ENCODE measurements around the gene NEU1. TPM values are rescaled to one million over a fixed set of nuclear protein-coding genes. Genes with fewer than 3 reads are reported as not detected.
"Not testable (repeated sequence)": the region's sequence is repeated elsewhere in the genome, so short reads cannot be mapped to it uniquely, and the experiment has no call there.

Gene NEU1
- polyA plus RNA-seq, 1 donor: 66.3 TPM

GRCh38 chr6:31874836-31875572, 12.4 kb upstream of the NEU1 start:
- no peak for DNase-seq

- DNase-seq: no peak
These were observed 11.6 kb upstream of the NEU1 start for GRCh38 chr6:31874084-31874670.

- DNase-seq: no peak
These were observed 8.5 kb upstream of the NEU1 start for GRCh38 chr6:31871046-31871659.

GRCh38 chr6:31870385-31870921, 7.8 kb upstream of the NEU1 start:
- DNase-seq: no peak

- DNase-seq: no peak
These were observed 6.7 kb upstream of the NEU1 start for GRCh38 chr6:31869343-31869742.

- DNase-seq: not testable (repeated sequence)
These were observed 6.0 kb upstream of the NEU1 start for GRCh38 chr6:31868658-31868971.

GRCh38 chr6:31865205-31866118, 2.8 kb upstream of the NEU1 start:
- DNase-seq: no peak

GRCh38 chr6:31864818-31865204, 2.2 kb upstream of the NEU1 start:
- no peak for DNase-seq

GRCh38 chr6:31864123-31864562, 1.5 kb upstream of the NEU1 start:
- DNase-seq: not testable (repeated sequence)

- DNase-seq: no peak
These were observed 690 bp downstream of the NEU1 start for GRCh38 chr6:31861919-31862343.

GRCh38 chr6:31861150-31861549, 1.5 kb downstream of the NEU1 start:
- no peak for DNase-seq

GRCh38 chr6:31860349-31860748, 2.3 kb downstream of the NEU1 start:
- no peak for DNase-seq

GRCh38 chr6:31859923-31860322, 2.7 kb downstream of the NEU1 start:
- DNase-seq: no peak

- DNase-seq: no peak
These were observed 3.9 kb downstream of the NEU1 start for GRCh38 chr6:31858707-31859106.

GRCh38 chr6:31857774-31858173, 4.8 kb downstream of the NEU1 start:
- DNase-seq: not testable (repeated sequence)

GRCh38 chr6:31851980-31852718, 10.5 kb downstream of the NEU1 start:
- not testable (repeated sequence) for DNase-seq

GRCh38 chr6:31851485-31851832, 11.2 kb downstream of the NEU1 start:
- no peak for DNase-seq

- DNase-seq: no peak
These were observed 11.7 kb downstream of the NEU1 start for GRCh38 chr6:31850765-31851484.

GRCh38 chr6:31847276-31847978, 15.2 kb downstream of the NEU1 start:
- no peak for DNase-seq

GRCh38 chr6:31844507-31844906, 18.1 kb downstream of the NEU1 start:
- no peak for DNase-seq
